ENCODE data around the gene COMP.

COMP gene

DNA sequence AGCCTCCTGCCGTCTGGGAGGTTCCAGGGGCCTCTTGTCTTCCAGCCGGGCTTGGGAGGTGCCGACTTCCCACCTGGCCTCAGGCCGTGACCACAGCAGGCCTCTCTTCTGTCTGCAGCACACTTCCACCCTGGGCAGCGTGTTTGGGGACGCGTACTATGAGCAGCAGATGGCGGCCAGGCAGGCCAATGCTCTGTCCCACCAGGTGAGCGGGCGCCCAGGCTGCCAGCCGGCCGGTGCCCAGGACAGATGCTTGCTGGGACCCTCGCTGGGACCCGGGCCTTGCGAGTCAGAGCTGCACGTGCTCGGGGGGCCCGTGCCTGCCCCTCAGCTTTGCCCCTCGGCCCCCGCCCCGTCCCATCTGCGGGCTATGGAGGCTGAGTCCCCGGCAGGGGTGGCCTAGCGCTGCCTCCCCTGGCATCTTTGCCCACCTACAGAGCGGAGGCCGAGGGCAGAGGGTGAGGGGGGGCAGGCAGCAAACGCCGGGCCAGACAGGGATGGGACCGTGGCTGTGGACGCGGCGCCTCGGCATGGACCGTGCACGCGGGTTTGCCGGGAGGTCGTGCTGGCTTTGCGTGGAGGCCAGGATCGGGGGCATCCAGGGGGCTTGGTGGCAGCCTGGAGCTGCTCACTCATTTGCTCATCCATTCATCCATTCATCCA, 16.2 kb downstream of the COMP start:
- no peaks in the 10 kb centered on the region for H3K27me3 ChIP-seq (ENCODE audit: insufficient read depth, poor library complexity, severe bottlenecking)
- DNase-seq (ENCODE audit: low spot score), result no peak
- no peak overlapping the region for H3K27ac ChIP-seq (ENCODE audit: poor library complexity, severe bottlenecking)
- H3K36me3 ChIP-seq (ENCODE audit: low read depth), result no peaks in the 10 kb centered on the region
- peaks cover 4% of the 10 kb centered on the region for H3K4me1 ChIP-seq (ENCODE audit: insufficient read depth, poor library complexity, severe bottlenecking)
- TF ChIP-seq CTCF (IDR thresholded peaks at IDR 0.05; ENCODE audit: poor library complexity, severe bottlenecking), result no peak
- no peaks in the 10 kb centered on the region for H3K9me3 ChIP-seq (ENCODE audit: severe bottlenecking)
- ATAC-seq (ENCODE audit: low read depth), result no peak
- no peak overlapping the region for H3K4me3 ChIP-seq (ENCODE audit: severe bottlenecking)

DNA sequence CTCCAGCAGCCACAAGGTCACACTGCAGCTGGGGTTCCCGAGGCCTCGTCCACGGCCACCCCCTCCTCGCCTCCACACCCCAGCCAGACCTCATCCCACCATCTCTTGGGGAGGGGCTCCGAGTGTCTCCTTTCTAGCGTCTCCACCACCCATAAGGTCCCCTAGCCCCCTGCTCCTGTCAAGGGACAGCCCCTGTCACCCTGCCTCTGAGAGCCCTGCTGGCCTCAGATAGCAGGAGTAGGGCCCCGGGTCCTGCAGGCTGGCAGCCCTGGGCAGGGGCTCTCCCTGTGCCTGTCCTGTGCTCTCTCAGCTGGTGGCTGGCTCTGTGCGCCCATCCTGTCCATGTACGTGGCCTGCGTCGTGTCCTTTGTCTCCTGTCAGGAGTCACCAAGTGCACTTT, 17.0 kb downstream of the COMP start:
- no peaks in the 10 kb centered on the region for H3K36me3 ChIP-seq (ENCODE audit: low read depth)
- no peak overlapping the region for H3K27ac ChIP-seq (ENCODE audit: poor library complexity, severe bottlenecking)
- no peaks in the 10 kb centered on the region for H3K9me3 ChIP-seq (ENCODE audit: severe bottlenecking)
- no peak for ATAC-seq (ENCODE audit: low read depth)
- no peak for TF ChIP-seq CTCF (IDR thresholded peaks at IDR 0.05; ENCODE audit: poor library complexity, severe bottlenecking)
- H3K4me1 ChIP-seq (ENCODE audit: insufficient read depth, poor library complexity, severe bottlenecking), result peaks cover 10% of the 10 kb centered on the region
- no peaks in the 10 kb centered on the region for H3K27me3 ChIP-seq (ENCODE audit: insufficient read depth, poor library complexity, severe bottlenecking)
- DNase-seq (ENCODE audit: low spot score), result no peak
- H3K4me3 ChIP-seq (ENCODE audit: severe bottlenecking), result no peak overlapping the region

- Histone ChIP-seq H3K27ac (ENCODE audit: poor library complexity, severe bottlenecking) (no peak overlapping the region), H3K9me3 (ENCODE audit: severe bottlenecking) (no peaks in the 10 kb centered on the region), H3K4me3 (ENCODE audit: severe bottlenecking) (no peak overlapping the region), H3K27me3 (ENCODE audit: insufficient read depth, poor library complexity, severe bottlenecking) (no peaks in the 10 kb centered on the region), H3K36me3 (ENCODE audit: low read depth) (no peaks in the 10 kb centered on the region), H3K4me1 (ENCODE audit: insufficient read depth, poor library complexity, severe bottlenecking) (peaks cover 10% of the 10 kb centered on the region)
- DNase-seq (ENCODE audit: low spot score), result no peak
- TF ChIP-seq CTCF (IDR thresholded peaks at IDR 0.05; ENCODE audit: poor library complexity, severe bottlenecking), result no peak
- no peak for ATAC-seq (ENCODE audit: low read depth)
These were observed 17.4 kb downstream of the COMP start for GRCh38 chr19:18773682-18774081.

DNA sequence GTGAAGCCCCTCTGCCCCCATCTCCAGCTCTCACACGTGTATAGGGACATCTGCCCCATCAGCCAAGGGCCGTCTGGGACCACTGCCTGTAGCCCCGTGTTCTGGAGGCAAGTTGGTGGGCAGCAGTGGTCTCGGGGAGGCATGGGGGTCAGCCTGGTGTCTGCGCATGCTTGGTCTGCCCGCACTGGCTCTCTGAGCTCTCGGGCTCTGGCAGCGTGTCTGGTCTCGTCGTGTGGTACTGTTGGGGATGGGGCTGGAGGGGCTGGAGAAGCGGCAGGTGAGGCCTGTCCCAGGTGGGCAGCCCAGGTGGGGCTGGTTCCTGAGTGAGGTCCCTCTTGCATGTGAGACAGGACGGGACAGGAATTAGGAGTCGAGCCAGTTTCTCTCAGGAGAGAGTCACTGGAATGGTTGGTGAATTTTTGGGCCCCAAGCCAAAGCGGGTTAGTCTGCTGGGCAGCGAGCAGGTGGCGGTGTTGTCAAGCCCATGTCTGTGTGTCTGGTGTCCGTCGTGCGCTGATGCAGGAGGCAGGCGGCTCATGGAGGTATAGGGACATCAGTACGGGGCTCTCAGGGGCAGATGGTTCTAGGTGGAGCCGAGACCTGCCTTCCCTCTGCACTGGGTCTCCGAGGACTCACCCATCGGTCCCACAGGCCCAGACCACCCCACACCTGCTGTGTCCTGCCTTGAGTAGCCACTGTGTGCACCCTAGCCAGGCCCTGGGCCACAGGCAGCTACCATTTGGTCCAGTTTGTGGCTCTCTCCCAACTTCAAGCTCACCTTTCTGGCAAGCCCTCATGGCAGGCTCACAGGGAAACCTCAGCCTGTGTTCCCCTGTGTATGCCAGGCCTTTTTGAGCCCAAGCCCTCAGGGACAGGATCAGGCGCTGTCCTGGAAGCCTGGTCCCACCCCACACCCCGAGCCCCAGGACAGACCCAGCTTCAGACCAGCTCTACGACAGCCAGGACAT, 18.2 kb downstream of the COMP start:
- peak; percentile 48 for TF ChIP-seq CTCF (IDR thresholded peaks at IDR 0.05; ENCODE audit: poor library complexity, severe bottlenecking)
- H3K4me1 ChIP-seq (ENCODE audit: insufficient read depth, poor library complexity, severe bottlenecking), result peaks cover 10% of the 10 kb centered on the region
- H3K4me3 ChIP-seq (ENCODE audit: severe bottlenecking), result no peak overlapping the region
- H3K27ac ChIP-seq (ENCODE audit: poor library complexity, severe bottlenecking), result no peak overlapping the region
- no peaks in the 10 kb centered on the region for H3K27me3 ChIP-seq (ENCODE audit: insufficient read depth, poor library complexity, severe bottlenecking)
- no peaks in the 10 kb centered on the region for H3K36me3 ChIP-seq (ENCODE audit: low read depth)
- H3K9me3 ChIP-seq (ENCODE audit: severe bottlenecking), result no peaks in the 10 kb centered on the region
- ATAC-seq (ENCODE audit: low read depth), result peak; percentile 53
- peak; percentile 80 for DNase-seq (ENCODE audit: low spot score)
